PC-9 (cell line): ENCODE measurements around the gene FAM210B. TPM values are rescaled to one million over a fixed set of nuclear protein-coding genes. Genes with fewer than 3 reads are reported as not detected.
A peak's percentile ranks its signal among the peaks of the same experiment; 100 is the strongest.

Experiments
- BruUV-seq: library from RNA; stranded (reverse); fragments of 400-500 nt; replicated peaks from 2 replicates; lab custom pipeline; 2021; lab: Mats Ljungman, UMichigan
- CTCF ChIA-PET: fragments of 300-600 bp; sonication (Branson Sonifier 250); formaldehyde crosslinking; loops from one replicate; lab custom pipeline; 2022; ENCODE audit warnings: antibody characterized with exemption; lab: Charles Lee
- POLR2A ChIA-PET: fragments of 300-600 bp; sonication (Branson Sonifier 250); formaldehyde crosslinking; loops from one replicate; lab custom pipeline; 2022; ENCODE audit warnings: antibody characterized with exemption; ENCODE audit not compliant: unreplicated experiment; lab: Charles Lee
- DNase-seq, 2 experiments: peaks; one replicate each; pipeline versions ENCODE4 v3.0.0 to v3.0.0-alpha.2; 2015 to 2022; ENCODE audit warnings: mixed read lengths in 1 of 2
- H2AFZ ChIP-seq: fragments of 200-600 bp; sonication (generic); 2 replicates; pipeline ENCODE4 v1.8.1; 2017; ENCODE audit warnings: antibody characterized with exemption
- H3F3A ChIP-seq: fragments of 200-600 bp; sonication (generic); 2 replicates; pipeline ENCODE4 v1.8.1; 2017; ENCODE audit warnings: antibody characterized with exemption, mild to moderate bottlenecking, low read depth; ENCODE audit not compliant: insufficient read depth
- H3K27ac ChIP-seq: fragments of 200-600 bp; sonication (generic); 2 replicates; pipeline ENCODE4 v1.6.1; 2016; ENCODE audit warnings: mixed run types
- H3K27me3 ChIP-seq: fragments of 200-600 bp; sonication (generic); 2 replicates; pipeline ENCODE4 v1.6.1; 2016; ENCODE audit warnings: low read depth, mixed run types; ENCODE audit not compliant: insufficient read depth
- H3K36me3 ChIP-seq: fragments of 200-600 bp; sonication (generic); 2 replicates; pipeline ENCODE4 v1.6.1; 2016; ENCODE audit warnings: low read depth, mixed run types
- H3K4me1 ChIP-seq: fragments of 200-600 bp; sonication (generic); replicated peaks from 2 replicates; pipeline ENCODE4 v1.6.1; 2016; ENCODE audit warnings: mixed run types; ENCODE audit not compliant: insufficient read depth
- H3K4me2 ChIP-seq: fragments of 200-600 bp; sonication (generic); 2 replicates; pipeline ENCODE4 v1.6.1; 2017; ENCODE audit warnings: mixed run types
- H3K4me3 ChIP-seq: fragments of 200-600 bp; sonication (generic); 2 replicates; pipeline ENCODE4 v1.6.1; 2016; ENCODE audit warnings: mixed run types
- H3K79me2 ChIP-seq: fragments of 200-600 bp; sonication (generic); 2 replicates; pipeline ENCODE4 v1.6.1; 2017; ENCODE audit warnings: low read depth, mixed run types
- H3K9me2 ChIP-seq: fragments of 200-600 bp; sonication (generic); 2 replicates; pipeline ENCODE4 v1.8.1; 2017; ENCODE audit warnings: mild to moderate bottlenecking; ENCODE audit not compliant: insufficient read depth
- H3K9me3 ChIP-seq: fragments of 200-600 bp; sonication (generic); 2 replicates; pipeline ENCODE4 v1.8.1; 2016; ENCODE audit warnings: low read depth; ENCODE audit not compliant: insufficient read depth
- H4K20me1 ChIP-seq: fragments of 200-600 bp; sonication (generic); 2 replicates; pipeline ENCODE4 v1.8.1; 2017; ENCODE audit not compliant: insufficient read depth
- EZH2 ChIP-seq: fragments of 200-600 bp; sonication (generic); IDR thresholded peaks from 2 replicates; pipeline ENCODE4 v1.8.0; 2017; ENCODE audit warnings: antibody characterized with exemption, low read depth
- intact Hi-C: fragments of 100-400 bp; cut with micrococcal nuclease; formaldehyde crosslinking; loops from one replicate; pipeline ENCODE4 v1.10.0; 2022; ENCODE audit not compliant: unreplicated experiment
- total RNA-seq: library from RNA; stranded (reverse); gene quantifications from 2 replicates; pipeline ENCODE4 v1.2.3, GENCODE V29; 2021
- TF ChIP-seq, protein P1 (sequence below): fragments of 200-600 bp; sonication (generic); conservative IDR thresholded peaks from 2 replicates; pipeline ENCODE4 v1.6.1; 2017; ENCODE audit warnings: mixed run types, antibody characterized with exemption, mild to moderate bottlenecking, moderate library complexity

Gene FAM210B
- total RNA-seq, 1 experiment from 2014 or later, result 21.4 TPM

DNA sequence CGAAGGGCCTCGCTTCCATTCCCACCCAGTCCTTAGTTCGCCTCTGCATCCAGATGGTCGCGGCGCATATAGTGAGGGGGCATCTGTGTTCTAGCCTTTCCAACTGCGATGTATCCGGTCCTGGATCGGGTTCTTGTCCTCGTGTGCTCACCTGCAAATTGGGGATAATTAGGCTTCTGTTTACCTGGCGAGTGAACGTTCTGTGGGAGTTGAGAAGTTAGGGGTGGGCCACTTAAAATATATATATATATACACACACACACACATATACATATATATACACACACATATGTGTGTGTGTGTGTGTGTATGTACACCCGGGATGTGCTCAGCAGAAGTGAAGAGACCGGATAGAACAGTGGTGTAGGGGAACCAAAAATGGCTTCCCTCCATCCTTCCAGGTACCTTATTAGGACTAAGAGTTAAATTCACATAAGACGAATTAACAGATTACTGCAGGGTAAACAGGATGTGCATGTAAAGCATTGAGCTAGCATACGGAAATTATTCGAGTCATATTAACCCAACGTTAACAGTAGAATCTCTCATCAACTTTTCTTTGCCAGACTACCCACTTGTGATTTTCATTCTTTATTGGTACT lies 34.2 kb downstream of the FAM210B start:
- CTCF ChIA-PET, result no interaction called here
- no peak for DNase-seq
- Histone ChIP-seq H3K9me3 (no peaks in the 10 kb centered on the region), H3K27me3 (no peaks in the 10 kb centered on the region), H2AFZ (peak overlapping the region; percentile 96), H3K4me1 (peaks cover 24% of the 10 kb centered on the region), H3K4me3 (peak overlapping the region; percentile 76), H3K36me3 (peaks cover 42% of the 10 kb centered on the region), H3K79me2 (peaks cover 73% of the 10 kb centered on the region), H3K9me2 (no peaks in the 10 kb centered on the region), H3K4me2 (peak overlapping the region; percentile 91), H3F3A (peaks cover 8% of the 10 kb centered on the region; the same call in 1 of the 2 replicates), H4K20me1 (peaks cover 6% of the 10 kb centered on the region; the same call in 1 of the 2 replicates), H3K27ac (peak overlapping the region; percentile 72)
- POLR2A ChIA-PET, result no interaction called here
- TF ChIP-seq, protein P1, sequence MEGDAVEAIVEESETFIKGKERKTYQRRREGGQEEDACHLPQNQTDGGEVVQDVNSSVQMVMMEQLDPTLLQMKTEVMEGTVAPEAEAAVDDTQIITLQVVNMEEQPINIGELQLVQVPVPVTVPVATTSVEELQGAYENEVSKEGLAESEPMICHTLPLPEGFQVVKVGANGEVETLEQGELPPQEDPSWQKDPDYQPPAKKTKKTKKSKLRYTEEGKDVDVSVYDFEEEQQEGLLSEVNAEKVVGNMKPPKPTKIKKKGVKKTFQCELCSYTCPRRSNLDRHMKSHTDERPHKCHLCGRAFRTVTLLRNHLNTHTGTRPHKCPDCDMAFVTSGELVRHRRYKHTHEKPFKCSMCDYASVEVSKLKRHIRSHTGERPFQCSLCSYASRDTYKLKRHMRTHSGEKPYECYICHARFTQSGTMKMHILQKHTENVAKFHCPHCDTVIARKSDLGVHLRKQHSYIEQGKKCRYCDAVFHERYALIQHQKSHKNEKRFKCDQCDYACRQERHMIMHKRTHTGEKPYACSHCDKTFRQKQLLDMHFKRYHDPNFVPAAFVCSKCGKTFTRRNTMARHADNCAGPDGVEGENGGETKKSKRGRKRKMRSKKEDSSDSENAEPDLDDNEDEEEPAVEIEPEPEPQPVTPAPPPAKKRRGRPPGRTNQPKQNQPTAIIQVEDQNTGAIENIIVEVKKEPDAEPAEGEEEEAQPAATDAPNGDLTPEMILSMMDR, result no peak
- no peak for TF ChIP-seq EZH2
- no TSS peak for BruUV-seq
- intact Hi-C loops, result loop anchor here (2.0 kb wide), 1 partner anchor 76 kb away; the partner anchor contains the start of gene RTF2

DNA sequence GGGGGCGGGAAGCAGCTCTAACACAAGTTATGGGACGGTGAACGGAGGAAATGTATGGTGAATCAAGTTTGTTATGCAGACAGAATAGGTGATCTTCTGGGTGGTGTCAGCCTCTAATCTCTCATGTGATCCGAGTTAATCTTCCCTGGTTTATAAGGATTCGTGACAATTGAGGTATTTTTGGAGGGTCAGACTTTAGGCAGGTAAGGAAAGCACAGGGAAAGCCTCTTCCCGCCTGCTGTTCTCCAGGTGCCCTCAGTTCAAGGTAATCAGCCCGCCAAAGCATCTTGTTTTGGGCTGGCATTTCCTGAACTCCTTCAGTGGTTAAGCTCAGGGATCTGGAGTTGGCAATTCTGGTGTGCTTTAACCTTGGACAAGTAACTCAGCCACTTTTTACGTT lies 34.9 kb downstream of the FAM210B start:
- peaks cover 66% of the 10 kb centered on the region for H3K79me2 ChIP-seq
- H3K27ac ChIP-seq, result no peak overlapping the region
- no peaks in the 10 kb centered on the region for H3K27me3 ChIP-seq
- intact Hi-C loops, result loop anchor here (2.0 kb wide), 1 partner anchor 75 kb away; the partner anchor contains the start of gene RTF2
- peak overlapping the region; percentile 91 for H3K4me2 ChIP-seq
- no peak for TF ChIP-seq EZH2
- TF ChIP-seq, protein P1, result no peak
- ChIA-PET POLR2A (no interaction called here), CTCF (no interaction called here)
- no TSS peak for BruUV-seq
- H2AFZ ChIP-seq, result no peak overlapping the region; the same call in 1 of the 2 replicates
- peaks cover 24% of the 10 kb centered on the region for H3K4me1 ChIP-seq
- peaks cover 44% of the 10 kb centered on the region for H3K36me3 ChIP-seq
- peak overlapping the region; percentile 76 for H3K4me3 ChIP-seq
- peaks cover 14% of the 10 kb centered on the region; the same call in 1 of the 2 replicates for H3F3A ChIP-seq
- H4K20me1 ChIP-seq, result peaks cover 6% of the 10 kb centered on the region; the same call in 1 of the 2 replicates
- no peaks in the 10 kb centered on the region for H3K9me3 ChIP-seq
- no peak for DNase-seq
- no peaks in the 10 kb centered on the region for H3K9me2 ChIP-seq

DNA sequence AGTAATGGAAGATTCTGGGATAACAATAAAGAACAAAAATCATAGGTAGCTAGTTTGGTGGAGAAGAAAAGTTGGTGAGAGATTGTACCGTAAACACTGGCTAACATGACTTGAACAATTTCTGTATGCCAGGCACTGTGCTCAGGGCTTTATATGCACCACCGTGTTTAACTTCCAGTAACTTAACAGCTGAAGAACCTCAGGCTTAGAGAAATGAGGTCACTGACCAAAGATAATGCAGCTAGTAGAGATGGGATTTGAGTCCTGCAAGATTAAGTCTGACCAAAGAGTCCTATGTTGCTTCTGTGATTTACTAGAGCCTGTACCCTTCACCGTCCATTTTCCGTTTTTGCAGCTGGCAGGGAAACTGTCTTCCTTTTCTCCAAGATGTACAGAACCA lies 36.4 kb downstream of the FAM210B start:
- no peaks in the 10 kb centered on the region for H3K9me2 ChIP-seq
- peaks cover 51% of the 10 kb centered on the region for H3K79me2 ChIP-seq
- no TSS peak for BruUV-seq
- H3K4me1 ChIP-seq, result peaks cover 19% of the 10 kb centered on the region
- H3K9me3 ChIP-seq, result no peaks in the 10 kb centered on the region
- peaks cover 18% of the 10 kb centered on the region; the same call in 1 of the 2 replicates for H3F3A ChIP-seq
- ChIA-PET POLR2A (no interaction called here), CTCF (interaction anchor here (0.6 kb wide), 1 partner anchor 31 kb away, joined by 9 read pairs; no protein-coding TSS in a partner anchor)
- TF ChIP-seq, protein P1, result no peak
- no peak for TF ChIP-seq EZH2
- peaks cover 45% of the 10 kb centered on the region for H3K36me3 ChIP-seq
- no peaks in the 10 kb centered on the region for H3K27me3 ChIP-seq
- H4K20me1 ChIP-seq, result peaks cover 7% of the 10 kb centered on the region; the same call in 1 of the 2 replicates
- no peak overlapping the region for H3K4me3 ChIP-seq
- intact Hi-C loops, result no loop called here
- H2AFZ ChIP-seq, result no peak overlapping the region
- H3K27ac ChIP-seq, result no peak overlapping the region
- no peak for DNase-seq
- no peak overlapping the region for H3K4me2 ChIP-seq
